GM19193 (cell line): Measurements from ENCODE around the gene HES5.

Experiments
- POLR2A ChIP-seq: IDR thresholded peaks from 4 replicates; pipeline ENCODE4 v1.6.1; 2011; ENCODE audit not compliant: insufficient read depth, insufficient read length; ENCODE audit errors: extremely low read depth

The HES5 gene

DNA sequence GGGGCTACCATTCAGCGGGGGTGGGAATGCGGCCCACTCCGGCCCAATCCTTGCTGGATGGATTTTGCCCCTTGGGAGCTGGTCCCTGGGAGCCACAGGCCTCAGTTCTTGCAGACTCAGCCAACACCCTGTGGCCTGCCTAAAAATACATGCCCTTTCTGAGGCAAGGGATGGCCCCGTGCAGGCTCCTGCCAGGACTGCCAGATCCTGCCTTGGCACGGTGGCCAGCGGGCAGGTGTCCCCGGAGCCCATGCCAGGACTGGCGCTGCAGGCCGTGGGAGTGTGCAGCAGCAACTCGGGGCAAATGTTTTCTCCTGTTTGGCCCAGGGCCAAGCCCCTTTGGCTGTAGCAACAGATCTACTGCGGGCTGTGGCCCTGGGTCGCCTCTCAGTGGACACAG, 2.0 kb downstream of the HES5 start:
- no peak for TF ChIP-seq POLR2A

- TF ChIP-seq POLR2A, result no peak
Observed at GRCh38 chr1:2527556-2527860, 2.6 kb downstream of the HES5 start.

- TF ChIP-seq POLR2A, result no peak
Observed at GRCh38 chr1:2526824-2527555, 3.1 kb downstream of the HES5 start.

DNA sequence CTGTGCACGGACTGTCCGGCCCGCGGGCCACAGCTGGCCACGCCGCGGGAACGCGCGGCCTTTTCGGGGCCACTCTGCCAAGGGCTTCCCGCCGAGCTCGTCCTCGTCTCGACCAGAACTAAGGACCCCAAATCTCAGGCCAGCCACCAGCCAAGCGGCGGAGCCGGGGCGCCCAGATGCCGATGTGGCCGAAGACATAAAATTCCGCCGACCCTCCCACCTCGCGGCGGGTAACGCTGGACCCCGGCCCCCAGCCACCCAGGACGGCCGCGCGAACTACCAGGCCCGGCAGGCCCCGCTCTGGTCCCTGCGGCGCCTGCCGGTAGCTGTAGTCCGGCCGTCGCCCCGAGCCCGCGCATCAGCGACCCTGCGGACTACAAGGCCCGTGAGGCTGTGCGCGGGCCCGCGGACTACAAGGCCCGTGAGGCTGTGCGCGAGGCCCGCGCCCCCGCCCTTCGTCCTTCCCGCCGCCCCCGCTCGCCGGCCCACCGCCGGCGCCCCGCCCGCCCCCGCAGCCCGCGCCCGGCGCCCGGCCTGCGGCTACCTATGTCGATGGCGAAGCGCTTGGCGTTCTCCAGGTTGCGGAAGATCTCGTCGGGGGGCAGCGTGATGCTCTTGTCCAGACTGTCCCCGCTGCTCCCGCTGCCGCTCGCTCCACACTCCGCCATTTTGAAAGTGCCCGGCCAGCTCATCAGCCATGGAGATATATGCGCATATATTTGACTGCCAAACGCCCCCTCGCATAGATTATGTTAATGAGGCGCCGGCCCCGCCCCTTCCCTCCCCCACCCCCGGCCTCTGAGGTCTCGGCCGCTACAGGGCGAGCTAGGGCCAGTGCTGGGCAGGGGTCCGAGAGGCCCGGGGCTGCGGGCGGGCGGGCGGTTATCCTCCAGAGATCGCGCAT, 3.9 kb downstream of the HES5 start, which contains the start of gene PANK4:
Gene PANK4 (minus strand): TSS at position 677 of the 904 bp plus-strand sequence. CDS start 9 bp downstream, at position 668.
- peak; percentile 77 for TF ChIP-seq POLR2A

GRCh38 chr1:2525572-2525919, 4.5 kb downstream of the HES5 start:
- TF ChIP-seq POLR2A, result no peak

DNA sequence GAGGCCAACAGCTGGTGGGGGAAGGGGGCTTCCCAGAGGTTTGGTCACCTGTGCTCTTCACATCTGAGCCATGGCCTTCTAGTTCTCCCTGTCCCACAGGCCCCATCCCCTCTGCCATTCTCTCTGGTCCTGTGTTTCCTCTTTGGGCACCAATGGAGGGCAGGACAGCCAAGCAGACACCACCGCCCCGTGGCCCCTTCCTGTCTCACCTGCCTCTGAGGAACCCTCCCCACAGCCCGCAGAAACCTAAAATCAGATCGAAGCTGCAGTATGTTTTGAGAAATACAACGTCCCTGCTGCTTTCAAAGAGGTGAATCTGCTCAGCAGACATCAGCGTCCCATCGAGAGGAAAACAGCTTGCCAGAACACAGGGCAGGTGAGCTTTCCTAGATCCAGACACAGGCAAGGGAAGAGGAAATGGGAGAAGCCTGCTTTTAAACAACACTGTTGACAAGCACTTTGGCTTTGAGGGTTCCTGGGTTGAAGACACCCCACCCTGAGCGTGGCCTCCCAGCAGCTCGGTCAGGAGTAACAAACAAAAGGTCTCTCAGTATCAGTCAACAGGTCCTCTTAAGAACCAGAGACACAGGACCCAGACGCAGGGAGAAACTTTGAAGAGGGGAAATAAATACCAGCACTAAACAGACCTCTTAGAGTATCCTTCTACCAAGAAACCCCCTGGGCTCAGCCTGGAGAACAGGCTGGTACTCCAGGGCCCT, 6.0 kb downstream of the HES5 start:
- no peak for TF ChIP-seq POLR2A

DNA sequence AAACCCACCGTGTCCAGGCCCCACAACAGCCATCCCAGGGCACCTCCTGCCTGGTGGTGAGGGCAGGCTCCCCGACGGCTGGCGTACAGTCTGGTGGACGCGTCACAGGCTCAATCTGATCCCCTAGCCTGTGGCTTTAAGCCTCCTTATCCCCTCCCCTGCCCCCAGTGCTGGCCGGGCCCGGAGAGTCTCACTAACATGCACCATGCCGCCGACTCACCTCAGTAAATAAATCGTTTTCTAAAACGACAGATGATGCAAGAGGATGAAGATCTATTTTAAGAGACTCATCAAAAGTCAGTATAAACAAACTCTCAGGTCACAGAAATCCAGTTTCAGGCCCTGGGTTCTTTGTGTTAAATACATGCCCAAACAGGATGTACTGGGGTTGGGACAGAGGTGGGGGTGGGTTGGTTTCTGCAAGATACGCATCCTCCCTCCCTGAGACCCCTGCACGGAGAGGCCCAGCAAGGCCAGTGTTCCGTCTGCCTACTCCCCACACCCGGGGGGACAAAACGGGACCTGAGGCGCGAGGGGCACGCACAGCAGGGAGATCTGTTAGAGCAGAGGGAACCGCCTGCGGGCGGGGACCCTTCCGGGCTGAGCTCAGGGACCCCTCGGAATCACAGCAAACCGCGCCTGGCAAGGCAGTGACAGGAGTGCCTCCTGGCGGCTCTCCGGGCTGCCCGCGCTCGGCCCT, 6.7 kb downstream of the HES5 start:
- TF ChIP-seq POLR2A, result no peak

- no peak for TF ChIP-seq POLR2A
Observed at GRCh38 chr1:2522230-2522629, 7.8 kb downstream of the HES5 start.

- no peak for TF ChIP-seq POLR2A
Observed at GRCh38 chr1:2520806-2521205, 9.3 kb downstream of the HES5 start.

DNA sequence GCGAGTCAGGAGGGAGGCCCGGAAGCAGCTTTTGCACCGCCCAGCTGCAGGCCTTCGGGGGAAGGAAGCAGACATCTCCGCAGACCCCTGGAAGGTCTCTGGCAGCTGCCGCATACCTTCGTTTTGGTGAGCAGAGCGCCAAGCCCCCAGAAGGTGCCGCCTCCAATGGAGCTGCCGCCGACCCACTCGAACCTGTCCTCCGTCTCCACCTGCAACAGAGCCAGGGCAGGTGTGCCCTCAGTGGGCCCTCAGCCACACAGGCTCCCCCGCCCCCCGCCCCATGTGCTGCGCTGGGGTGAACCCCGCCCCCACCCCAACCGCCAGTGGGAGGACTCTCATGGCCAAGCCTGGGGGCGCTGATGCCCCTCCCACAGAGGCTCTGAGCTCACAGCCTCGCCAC, 9.9 kb downstream of the HES5 start:
- TF ChIP-seq POLR2A, result no peak

DNA sequence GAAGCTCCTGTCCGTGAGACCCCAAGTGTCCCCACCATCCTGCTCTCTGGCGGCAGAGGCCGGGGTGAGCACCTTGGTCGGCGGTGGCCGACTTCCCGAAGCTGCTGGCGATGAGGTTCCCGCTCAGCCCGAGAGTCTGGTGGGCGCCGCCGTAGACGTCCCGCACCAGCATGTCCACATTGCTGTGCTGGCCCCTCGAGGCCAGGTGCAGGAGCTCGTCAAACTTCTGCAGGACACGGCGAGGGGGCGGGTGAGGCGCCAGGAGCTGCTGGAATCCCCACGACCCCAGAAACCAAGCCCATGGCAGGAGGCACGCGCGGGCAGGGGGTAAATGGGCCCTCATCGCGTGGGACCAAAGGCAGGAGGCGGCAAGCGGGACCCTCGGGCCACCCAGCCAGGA, 10.3 kb downstream of the HES5 start:
- no peak for TF ChIP-seq POLR2A

- no peak for TF ChIP-seq POLR2A
Observed at GRCh38 chr1:2519029-2519685, 10.9 kb downstream of the HES5 start.

GRCh38 chr1:2518528-2518927, 11.5 kb downstream of the HES5 start:
- no peak for TF ChIP-seq POLR2A

- TF ChIP-seq POLR2A, result no peak
Observed at GRCh38 chr1:2517966-2518365, 12.1 kb downstream of the HES5 start.
